ENCODE data around the gene LCNL1.

Gene LCNL1

DNA sequence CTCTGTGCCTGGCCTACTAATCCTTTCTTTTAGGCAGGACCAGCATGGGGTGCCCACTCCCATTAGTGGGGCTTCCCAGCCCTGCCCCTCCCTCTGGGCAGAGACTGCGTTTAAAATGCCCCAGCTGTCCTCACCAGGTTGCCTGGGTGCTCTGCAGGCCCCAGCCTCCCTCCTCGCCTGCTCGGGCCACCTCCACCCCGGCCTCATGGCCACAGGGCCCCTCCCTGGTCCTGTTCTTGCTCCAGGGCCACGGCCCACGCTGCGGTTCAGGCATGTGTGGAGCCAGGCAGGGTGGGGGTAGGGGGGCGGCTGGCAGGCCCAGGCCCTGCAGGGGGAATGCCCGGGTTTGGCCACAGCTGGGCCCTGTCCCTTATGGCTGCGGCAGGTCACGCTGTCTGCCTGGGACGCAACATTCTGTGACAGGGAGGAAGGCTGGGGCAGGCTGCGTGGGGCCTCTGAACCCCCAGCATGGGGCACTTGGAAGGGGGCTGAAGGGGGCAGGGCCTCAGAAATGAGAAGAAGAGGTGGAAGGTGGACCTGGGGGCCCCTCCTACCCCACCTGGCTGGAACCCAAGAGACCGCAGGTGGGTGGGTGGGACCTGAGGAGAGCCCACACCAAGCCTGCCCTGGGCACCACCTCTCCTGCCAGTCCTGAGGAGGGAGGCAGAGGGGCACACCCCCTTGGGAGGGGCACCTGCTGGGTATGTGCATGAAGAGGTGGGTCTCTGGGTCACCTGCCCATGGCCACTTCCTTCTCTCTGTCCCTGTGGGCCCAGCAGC lies 31.1 kb upstream of the LCNL1 start, which contains the start of gene LCN12:
Gene LCN12 (plus strand): TSS at position 733 of the 780 bp plus-strand sequence. CDS start 55 bp downstream, outside the sequence.
- H3K9me3 Mint-ChIP-seq = peaks cover 7% of the 10 kb centered on the region
- H3K4me1 Mint-ChIP-seq (ENCODE audit: low read depth) = no peaks in the 10 kb centered on the region
- no peaks in the 10 kb centered on the region for H3K27me3 Mint-ChIP-seq (ENCODE audit: low read depth)
- H3K36me3 Mint-ChIP-seq (ENCODE audit: low read depth) = no peaks in the 10 kb centered on the region
- DNase-seq (ENCODE audit: low spot score) = no peak
- H3K4me3 Mint-ChIP-seq = no peak within 1 kb of the TSS
- no peak within 1 kb of the TSS for H3K27ac Mint-ChIP-seq

DNA sequence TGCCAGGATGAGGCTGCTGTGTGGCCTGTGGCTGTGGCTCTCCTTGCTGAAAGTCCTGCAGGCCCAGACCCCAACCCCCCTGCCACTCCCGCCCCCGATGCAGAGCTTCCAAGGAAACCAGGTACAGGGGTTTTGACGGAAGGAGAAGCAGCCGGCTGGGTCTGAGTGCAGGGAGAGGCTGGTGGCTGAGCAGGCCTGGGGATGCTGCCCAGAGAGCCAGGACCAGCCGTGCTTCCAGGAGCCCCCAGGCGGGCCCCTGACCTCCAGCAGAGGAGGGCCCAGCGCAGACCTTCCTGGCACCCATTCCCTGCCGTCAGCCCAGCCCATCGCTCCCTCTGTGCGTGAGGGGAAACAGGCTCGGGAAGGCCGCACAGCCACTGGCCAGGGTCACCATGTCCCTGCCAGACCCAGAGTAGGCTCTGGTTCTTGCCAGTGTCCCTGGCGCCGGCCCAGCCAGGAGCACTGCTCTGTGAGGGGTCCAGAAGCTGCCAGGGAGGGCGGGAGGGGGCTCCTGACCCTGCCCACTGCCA lies 30.4 kb upstream of the LCNL1 start:
- Mint-ChIP-seq H3K36me3 (ENCODE audit: low read depth) (no peaks in the 10 kb centered on the region), H3K4me1 (ENCODE audit: low read depth) (no peaks in the 10 kb centered on the region), H3K9me3 (peaks cover 9% of the 10 kb centered on the region), H3K27ac (no peak overlapping the region), H3K4me3 (no peak overlapping the region), H3K27me3 (ENCODE audit: low read depth) (no peaks in the 10 kb centered on the region)
- DNase-seq (ENCODE audit: low spot score) = no peak

DNA sequence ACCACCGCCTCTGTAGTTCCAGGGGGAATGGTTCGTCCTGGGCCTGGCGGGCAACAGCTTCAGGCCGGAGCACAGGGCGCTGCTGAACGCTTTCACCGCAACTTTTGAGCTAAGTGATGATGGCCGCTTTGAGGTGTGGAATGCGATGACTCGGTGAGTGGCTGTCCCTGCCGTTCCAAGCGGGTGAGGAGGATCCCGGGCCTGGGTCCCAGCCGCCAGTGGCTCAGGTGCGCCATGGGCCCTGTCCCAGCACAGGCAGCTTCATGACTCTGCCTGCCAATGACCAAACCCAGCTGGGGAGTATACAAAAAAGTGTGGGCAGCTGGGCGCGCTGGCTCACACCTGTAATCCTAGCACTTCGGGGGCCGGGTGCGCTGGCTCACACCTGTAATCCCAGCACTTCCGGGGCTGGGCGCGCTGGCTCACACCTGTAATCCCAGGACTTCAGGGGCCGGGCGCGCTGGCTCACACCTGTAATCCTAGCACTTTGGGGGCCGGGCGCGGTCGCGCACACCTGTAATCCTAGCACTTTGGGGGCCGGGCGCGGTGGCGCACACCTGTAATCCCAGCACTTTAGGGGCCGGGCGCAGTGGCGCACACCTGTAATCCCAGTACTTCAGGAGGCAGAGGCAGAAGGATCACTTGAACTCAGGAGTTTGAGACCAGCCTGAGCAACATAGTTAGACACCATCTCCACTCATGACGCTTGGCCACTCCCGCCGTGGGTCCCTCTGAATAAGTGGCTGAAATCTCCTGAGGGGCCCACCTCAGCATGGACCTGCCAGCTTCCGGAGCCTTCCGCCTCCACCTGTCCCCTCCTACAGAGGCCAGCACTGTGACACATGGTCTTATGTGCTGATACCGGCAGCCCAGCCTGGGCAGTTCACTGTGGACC lies 29.7 kb upstream of the LCNL1 start:
- Mint-ChIP-seq H3K27me3 (ENCODE audit: low read depth) (no peaks in the 10 kb centered on the region), H3K4me3 (no peak overlapping the region), H3K36me3 (ENCODE audit: low read depth) (no peaks in the 10 kb centered on the region), H3K4me1 (ENCODE audit: low read depth) (no peaks in the 10 kb centered on the region), H3K9me3 (peaks cover 9% of the 10 kb centered on the region), H3K27ac (no peak overlapping the region)
- DNase-seq (ENCODE audit: low spot score) = no peak

DNA sequence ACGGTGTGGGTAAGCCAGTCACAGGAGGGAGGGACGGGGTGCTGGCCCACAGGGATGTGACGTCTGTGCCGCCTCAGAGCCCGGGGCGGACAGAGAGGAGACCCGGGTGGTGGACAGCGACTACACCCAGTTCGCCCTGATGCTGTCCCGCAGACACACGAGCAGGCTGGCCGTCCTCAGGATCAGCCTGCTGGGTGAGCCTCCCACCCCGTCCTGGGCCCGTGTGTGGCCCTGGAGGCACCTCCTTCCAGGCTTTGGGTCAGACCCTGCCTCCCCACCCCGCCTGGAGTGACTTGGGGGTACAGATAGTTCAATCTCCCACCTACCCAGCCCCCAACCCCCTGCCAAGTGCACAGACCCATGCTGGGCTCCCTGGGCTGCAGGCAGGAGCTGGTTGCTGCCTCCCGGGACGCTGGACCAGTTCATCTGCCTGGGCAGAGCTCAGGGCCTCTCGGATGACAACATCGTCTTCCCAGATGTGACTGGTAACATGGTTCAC lies 29.0 kb upstream of the LCNL1 start:
- no peak for DNase-seq (ENCODE audit: low spot score)
- peaks cover 9% of the 10 kb centered on the region for H3K9me3 Mint-ChIP-seq
- no peaks in the 10 kb centered on the region for H3K27me3 Mint-ChIP-seq (ENCODE audit: low read depth)
- H3K27ac Mint-ChIP-seq = no peak overlapping the region
- H3K4me1 Mint-ChIP-seq (ENCODE audit: low read depth) = no peaks in the 10 kb centered on the region
- no peak overlapping the region for H3K4me3 Mint-ChIP-seq
- H3K36me3 Mint-ChIP-seq (ENCODE audit: low read depth) = no peaks in the 10 kb centered on the region

DNA sequence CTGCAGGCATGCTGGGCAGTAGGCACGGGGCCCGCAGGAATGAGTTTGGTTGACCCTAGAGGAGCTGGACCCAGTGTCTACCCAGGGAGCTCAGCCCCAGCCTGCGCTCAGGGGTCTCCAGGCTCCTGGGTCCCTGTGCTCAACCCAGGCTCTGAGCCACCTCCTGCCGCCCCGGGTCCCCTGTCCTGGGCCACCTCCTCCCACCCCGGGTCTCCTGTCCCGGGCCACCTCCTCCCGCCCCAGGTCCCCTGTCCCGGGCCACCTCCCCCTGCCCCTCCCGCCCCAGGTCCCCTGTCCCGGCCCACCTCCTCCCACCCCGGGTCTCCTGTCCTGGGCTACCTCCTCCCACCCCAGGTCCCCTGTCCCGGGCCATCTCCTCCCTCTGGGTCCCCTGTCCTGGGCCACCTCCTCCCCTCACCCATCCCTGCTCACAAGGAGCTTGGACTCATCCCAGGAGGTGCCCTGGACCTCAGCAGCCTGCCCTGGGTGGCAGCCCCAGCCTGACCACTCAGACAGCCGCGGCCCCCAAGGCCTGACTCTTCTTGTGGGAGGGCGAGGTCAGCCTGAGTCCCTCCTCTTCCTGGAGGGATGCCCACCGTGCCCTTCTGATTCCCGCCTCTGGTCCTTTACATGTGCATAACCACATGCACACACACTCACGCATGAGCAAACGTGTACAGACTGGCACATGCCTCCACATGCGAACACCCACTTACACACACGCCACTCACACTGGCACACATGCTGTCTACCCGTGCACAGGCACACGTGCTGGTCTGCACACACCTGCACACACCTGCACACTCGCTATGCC lies 28.3 kb upstream of the LCNL1 start:
- no peaks in the 10 kb centered on the region for H3K4me1 Mint-ChIP-seq (ENCODE audit: low read depth)
- no peak overlapping the region for H3K4me3 Mint-ChIP-seq
- DNase-seq (ENCODE audit: low spot score) = no peak
- H3K36me3 Mint-ChIP-seq (ENCODE audit: low read depth) = no peaks in the 10 kb centered on the region
- no peaks in the 10 kb centered on the region for H3K27me3 Mint-ChIP-seq (ENCODE audit: low read depth)
- H3K9me3 Mint-ChIP-seq = peaks cover 9% of the 10 kb centered on the region
- no peak overlapping the region for H3K27ac Mint-ChIP-seq

DNA sequence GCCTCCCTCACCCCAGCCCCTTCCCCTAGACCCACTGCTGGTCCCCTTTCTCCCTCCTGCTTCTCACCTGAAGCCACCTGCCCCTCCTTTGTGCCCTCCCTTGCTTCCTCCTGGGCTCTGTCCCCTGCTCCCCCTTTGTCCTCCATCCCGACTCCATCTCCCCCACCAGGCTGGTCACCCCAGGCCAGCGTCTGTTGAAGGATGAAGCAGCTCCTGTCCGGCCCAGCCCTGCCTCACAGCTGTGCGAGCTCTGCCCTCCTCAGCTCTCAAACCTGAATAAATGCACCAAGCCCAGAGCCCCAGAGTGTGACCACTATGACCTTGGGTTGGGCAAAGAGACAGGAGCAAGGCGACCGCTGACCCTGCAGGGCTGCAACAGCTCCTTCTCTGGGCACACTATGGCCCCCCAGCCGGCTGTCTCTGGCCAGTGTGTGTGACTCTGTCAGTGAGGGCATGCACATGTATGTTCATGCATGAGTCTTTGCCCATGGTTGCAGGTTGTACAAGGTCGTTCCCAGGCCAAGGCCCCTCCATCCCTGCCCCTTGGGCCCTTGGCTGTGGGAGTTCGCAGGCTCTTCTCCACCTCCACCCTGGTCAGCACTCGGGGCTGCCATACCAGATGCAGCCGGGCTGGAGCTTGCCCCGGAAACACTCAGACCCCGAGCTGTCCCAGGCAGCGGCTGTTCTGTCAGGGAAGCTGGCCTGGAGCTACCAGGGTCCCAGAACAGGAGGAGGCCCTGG lies 27.4 kb upstream of the LCNL1 start:
- Mint-ChIP-seq H3K9me3 (peaks cover 9% of the 10 kb centered on the region), H3K27me3 (ENCODE audit: low read depth) (no peaks in the 10 kb centered on the region), H3K36me3 (ENCODE audit: low read depth) (no peaks in the 10 kb centered on the region), H3K4me1 (ENCODE audit: low read depth) (peaks cover 2% of the 10 kb centered on the region), H3K27ac (no peak overlapping the region), H3K4me3 (no peak overlapping the region)
- no peak for DNase-seq (ENCODE audit: low spot score)

DNA sequence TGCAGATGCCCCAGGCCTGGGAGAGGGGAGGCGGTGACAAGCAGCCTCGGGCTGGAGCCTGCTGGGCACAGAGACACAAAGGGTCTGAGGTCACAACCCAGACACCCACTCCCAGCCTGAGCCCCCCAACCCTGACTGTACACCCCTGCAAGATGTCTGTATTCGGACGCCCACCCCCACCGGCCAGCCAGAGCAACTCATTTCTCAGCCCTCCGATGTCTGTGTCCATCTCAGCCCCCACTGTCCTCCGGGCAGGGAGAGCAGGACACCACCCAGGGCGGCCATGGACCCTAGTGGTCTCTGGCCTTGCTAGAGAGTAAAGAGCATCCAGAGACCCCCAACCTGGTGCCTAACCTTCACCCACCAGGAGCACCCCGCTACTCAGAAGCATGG lies 26.9 kb upstream of the LCNL1 start:
- no peak overlapping the region for H3K4me3 Mint-ChIP-seq

DNA sequence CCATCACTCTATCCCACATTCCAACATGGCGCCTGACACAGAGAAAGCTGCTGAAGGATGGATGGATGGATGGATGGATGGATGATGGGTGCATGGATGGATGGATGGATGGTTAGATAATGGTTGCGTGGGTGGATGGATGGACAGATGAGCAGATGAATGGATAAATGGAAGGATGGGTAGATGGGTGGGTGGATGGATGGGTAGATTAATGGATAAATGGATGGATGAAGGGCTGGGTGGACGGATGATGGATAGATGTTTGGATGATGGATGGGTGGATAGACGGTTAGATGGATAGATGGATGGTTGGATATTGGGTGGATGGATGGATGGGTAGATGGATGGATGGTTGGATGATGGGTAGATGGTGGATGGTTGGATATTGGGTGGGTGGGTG lies 26.2 kb upstream of the LCNL1 start:
- no peak for DNase-seq (ENCODE audit: low spot score)
- Mint-ChIP-seq H3K9me3 (peaks cover 9% of the 10 kb centered on the region), H3K4me3 (no peak overlapping the region), H3K36me3 (ENCODE audit: low read depth) (no peaks in the 10 kb centered on the region), H3K27ac (no peak overlapping the region), H3K27me3 (ENCODE audit: low read depth) (no peaks in the 10 kb centered on the region), H3K4me1 (ENCODE audit: low read depth) (peaks cover 2% of the 10 kb centered on the region)

More for the DNA sequence above, 26.9 kb upstream of the LCNL1 start:
- peaks cover 2% of the 10 kb centered on the region for H3K4me1 Mint-ChIP-seq (ENCODE audit: low read depth)
- no peak overlapping the region for H3K27ac Mint-ChIP-seq
- peaks cover 9% of the 10 kb centered on the region for H3K9me3 Mint-ChIP-seq
- H3K27me3 Mint-ChIP-seq (ENCODE audit: low read depth) = no peaks in the 10 kb centered on the region
- DNase-seq (ENCODE audit: low spot score) = no peak
- H3K36me3 Mint-ChIP-seq (ENCODE audit: low read depth) = no peaks in the 10 kb centered on the region

DNA sequence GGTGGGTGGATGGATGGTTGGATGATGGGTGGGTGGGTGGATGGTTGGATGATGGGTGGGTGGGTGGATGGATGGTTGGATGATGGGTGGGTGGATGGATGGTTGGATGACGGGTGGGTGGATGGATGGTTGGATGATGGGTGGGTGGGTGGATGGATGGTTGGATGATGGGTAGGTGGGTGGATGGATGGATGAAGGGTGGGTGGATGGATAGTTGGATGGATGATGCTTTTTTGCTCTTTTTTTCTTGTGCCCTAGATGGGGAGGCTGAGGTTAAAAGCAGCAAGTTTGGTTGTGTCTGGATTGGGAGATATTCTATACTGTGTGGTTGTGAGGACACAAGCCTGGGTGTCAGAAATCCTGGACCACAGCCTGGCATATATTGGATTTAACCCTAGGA lies 25.3 kb upstream of the LCNL1 start:
- Mint-ChIP-seq H3K36me3 (ENCODE audit: low read depth) (no peaks in the 10 kb centered on the region), H3K27me3 (ENCODE audit: low read depth) (no peaks in the 10 kb centered on the region), H3K27ac (no peak overlapping the region), H3K9me3 (peaks cover 9% of the 10 kb centered on the region), H3K4me3 (no peak overlapping the region), H3K4me1 (ENCODE audit: low read depth) (peaks cover 5% of the 10 kb centered on the region)
- DNase-seq (ENCODE audit: low spot score) = no peak

DNA sequence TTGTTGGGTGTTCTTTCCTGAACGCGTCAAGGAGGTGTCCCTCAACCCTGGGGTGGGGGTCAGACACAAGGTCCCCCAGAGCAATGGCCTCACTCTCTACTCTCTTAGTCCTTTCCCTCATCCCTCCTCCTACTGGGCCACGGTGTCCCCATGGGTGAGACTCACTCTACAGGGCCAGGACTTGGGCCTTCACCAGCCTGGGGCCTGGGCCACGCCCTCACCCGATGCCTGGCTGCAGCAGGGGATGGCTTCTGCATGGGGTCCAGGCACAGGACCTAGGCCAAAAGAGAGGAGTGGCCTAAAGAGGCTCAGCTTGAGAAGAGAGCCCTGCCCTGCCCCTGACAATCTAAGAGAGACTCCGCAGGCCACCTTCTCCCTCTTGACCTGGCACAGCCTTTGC lies 24.9 kb upstream of the LCNL1 start:
- H3K4me3 Mint-ChIP-seq = no peak overlapping the region
- H3K36me3 Mint-ChIP-seq (ENCODE audit: low read depth) = no peaks in the 10 kb centered on the region
- H3K9me3 Mint-ChIP-seq = peaks cover 9% of the 10 kb centered on the region
- H3K27me3 Mint-ChIP-seq (ENCODE audit: low read depth) = no peaks in the 10 kb centered on the region
- peaks cover 7% of the 10 kb centered on the region for H3K4me1 Mint-ChIP-seq (ENCODE audit: low read depth)
- H3K27ac Mint-ChIP-seq = no peak overlapping the region
- no peak for DNase-seq (ENCODE audit: low spot score)

DNA sequence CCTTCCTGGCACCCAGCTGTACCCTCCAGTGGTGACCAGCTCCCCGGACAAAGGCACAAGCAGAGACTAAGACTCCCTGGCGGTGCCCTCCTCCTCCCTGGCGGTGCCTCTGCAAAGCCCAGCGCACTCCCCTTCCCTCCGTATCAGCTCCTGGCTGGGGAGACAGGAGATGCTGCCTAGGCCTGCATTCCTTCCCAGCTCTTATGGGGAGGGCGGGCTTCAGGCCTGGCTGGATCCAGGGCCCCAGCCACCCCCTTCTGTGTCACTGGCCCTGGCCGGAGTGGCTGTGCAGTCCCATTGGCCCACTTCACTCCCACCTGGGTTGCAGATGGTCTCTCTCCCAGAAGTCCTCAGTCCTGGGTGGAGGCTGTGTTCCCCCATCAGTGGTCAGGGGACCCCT lies 24.3 kb upstream of the LCNL1 start:
- H3K4me3 Mint-ChIP-seq = no peak overlapping the region
- H3K9me3 Mint-ChIP-seq = peaks cover 9% of the 10 kb centered on the region
- DNase-seq (ENCODE audit: low spot score) = no peak
- H3K27me3 Mint-ChIP-seq (ENCODE audit: low read depth) = no peaks in the 10 kb centered on the region
- no peaks in the 10 kb centered on the region for H3K36me3 Mint-ChIP-seq (ENCODE audit: low read depth)
- H3K27ac Mint-ChIP-seq = no peak overlapping the region
- peaks cover 8% of the 10 kb centered on the region for H3K4me1 Mint-ChIP-seq (ENCODE audit: low read depth)

DNA sequence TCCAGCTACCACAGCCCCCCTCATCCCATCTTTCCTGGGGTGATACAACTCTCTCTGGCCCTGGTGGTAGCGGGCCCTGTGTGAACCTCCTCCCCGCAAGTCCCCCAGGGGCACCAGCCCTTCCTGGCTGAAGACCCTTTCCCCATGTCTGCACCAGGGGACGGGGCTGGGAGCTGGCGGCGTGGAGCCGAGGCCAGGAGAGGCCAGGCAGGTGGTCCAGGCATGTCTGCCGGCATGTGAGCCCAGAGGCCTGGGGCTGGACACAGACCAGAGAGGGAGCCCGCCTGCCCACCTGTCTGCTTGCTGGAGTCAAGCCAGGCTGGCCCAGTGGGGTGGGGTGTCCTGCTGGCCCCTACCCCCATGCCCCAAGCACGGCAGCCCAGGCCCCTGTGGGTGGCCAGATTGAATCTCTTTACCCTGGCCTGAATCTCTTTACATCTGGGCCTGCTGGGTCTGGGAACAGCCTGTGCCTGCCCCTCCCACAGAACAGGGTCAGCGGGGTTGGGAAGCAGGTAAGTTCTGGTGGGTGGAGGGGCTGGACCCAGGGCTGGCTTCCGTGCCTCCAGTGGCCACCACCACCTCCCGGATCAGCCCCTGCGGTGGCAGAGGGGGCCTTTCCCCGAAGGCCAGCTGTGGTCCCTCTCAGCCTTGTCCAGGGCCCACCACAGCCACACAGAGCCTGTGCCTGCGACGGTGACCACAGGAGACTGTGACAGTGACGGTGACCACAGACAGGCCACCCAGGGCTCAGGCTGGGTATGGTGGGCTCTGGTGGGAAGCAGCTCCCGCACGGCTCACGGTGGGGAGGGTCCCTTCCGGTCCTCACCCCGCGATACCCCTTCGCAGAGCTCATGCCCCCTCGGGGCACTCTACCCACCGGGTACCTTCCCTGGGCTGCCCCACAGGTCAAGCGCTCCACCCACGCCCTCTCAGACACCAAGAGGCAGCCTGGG lies 23.6 kb upstream of the LCNL1 start:
- Mint-ChIP-seq H3K9me3 (peaks cover 9% of the 10 kb centered on the region), H3K27me3 (ENCODE audit: low read depth) (no peaks in the 10 kb centered on the region), H3K4me1 (ENCODE audit: low read depth) (peaks cover 8% of the 10 kb centered on the region), H3K27ac (no peak overlapping the region), H3K4me3 (no peak overlapping the region), H3K36me3 (ENCODE audit: low read depth) (no peaks in the 10 kb centered on the region)
- no peak for DNase-seq (ENCODE audit: low spot score)

Measured in T-helper 2 cell treated with Interferon-gamma antibody and Interleukin-4, amounts not matched to agents 5 μg/mL and 100 μg/mL, for 36 hours (primary cell).